ENCODE results near the gene MINDY4.

Gene MINDY4

GRCh38 chr7:30923774-30924413 lies 152.7 kb downstream of the MINDY4 start:
- FAIRE-seq: no peak

GRCh38 chr7:30924624-30925023 lies 153.4 kb downstream of the MINDY4 start:
- no peak for DNase-seq (ENCODE audit: insufficient read length, low spot score)
- FAIRE-seq: no peak

More at GRCh38 chr7:30923774-30924413, 152.7 kb downstream of the MINDY4 start:
- DNase-seq (ENCODE audit: insufficient read length, low spot score): no peak

- DNase-seq (ENCODE audit: insufficient read length, low spot score) (no peak), FAIRE-seq (no peak)
These were observed 153.9 kb downstream of the MINDY4 start for GRCh38 chr7:30925117-30925516.

- no peak for FAIRE-seq
- no peak for DNase-seq (ENCODE audit: insufficient read length, low spot score)
These were observed 154.7 kb downstream of the MINDY4 start for GRCh38 chr7:30925913-30926312.

- DNase-seq (ENCODE audit: insufficient read length, low spot score) (no peak), FAIRE-seq (no peak)
These were observed 155.1 kb downstream of the MINDY4 start for GRCh38 chr7:30926313-30926712.

GRCh38 chr7:30927040-30927439 lies 155.8 kb downstream of the MINDY4 start:
- no peak for DNase-seq (ENCODE audit: insufficient read length, low spot score)
- no peak for FAIRE-seq

- no peak for FAIRE-seq
- DNase-seq (ENCODE audit: insufficient read length, low spot score): no peak
These were observed 156.3 kb downstream of the MINDY4 start for GRCh38 chr7:30927559-30927958.

- DNase-seq (ENCODE audit: insufficient read length, low spot score) (no peak), FAIRE-seq (no peak)
These were observed 157.1 kb downstream of the MINDY4 start for GRCh38 chr7:30928254-30928872.

- DNase-seq (ENCODE audit: insufficient read length, low spot score): no peak
- FAIRE-seq: no peak
These were observed 158.5 kb downstream of the MINDY4 start for GRCh38 chr7:30929686-30930085.

GRCh38 chr7:30930621-30931020 lies 159.4 kb downstream of the MINDY4 start:
- no peak for DNase-seq (ENCODE audit: insufficient read length, low spot score)
- FAIRE-seq: no peak

- no peak for FAIRE-seq
- DNase-seq (ENCODE audit: insufficient read length, low spot score): no peak
These were observed 160.1 kb downstream of the MINDY4 start for GRCh38 chr7:30931161-30931928.

GRCh38 chr7:30931929-30932540 lies 160.8 kb downstream of the MINDY4 start:
- FAIRE-seq: no peak
- no peak for DNase-seq (ENCODE audit: insufficient read length, low spot score)

- FAIRE-seq: no peak
- no peak for DNase-seq (ENCODE audit: insufficient read length, low spot score)
These were observed 161.3 kb downstream of the MINDY4 start for GRCh38 chr7:30932562-30932961.

GRCh38 chr7:30933124-30933974 lies 162.1 kb downstream of the MINDY4 start:
- DNase-seq (ENCODE audit: insufficient read length, low spot score) (no peak), FAIRE-seq (no peak)

GRCh38 chr7:30934225-30934624 lies 163.0 kb downstream of the MINDY4 start:
- DNase-seq (ENCODE audit: insufficient read length, low spot score) (no peak), FAIRE-seq (no peak)

- FAIRE-seq (no peak), DNase-seq (ENCODE audit: insufficient read length, low spot score) (no peak)
These were observed 163.7 kb downstream of the MINDY4 start for GRCh38 chr7:30934732-30935568.

GRCh38 chr7:30935569-30935877 lies 164.3 kb downstream of the MINDY4 start:
- DNase-seq (ENCODE audit: insufficient read length, low spot score): no peak
- no peak for FAIRE-seq

GRCh38 chr7:30936650-30937245 lies 165.5 kb downstream of the MINDY4 start:
- DNase-seq (ENCODE audit: insufficient read length, low spot score): no peak
- no peak for FAIRE-seq

GRCh38 chr7:30937416-30937815 lies 166.2 kb downstream of the MINDY4 start:
- FAIRE-seq: no peak

More at GRCh38 chr7:30937416-30937815, 166.2 kb downstream of the MINDY4 start:
- DNase-seq (ENCODE audit: insufficient read length, low spot score): no peak
